ENCODE measurements around the gene TBC1D22A.
A peak's percentile ranks its signal among the peaks of the same experiment; 100 is the strongest.

The TBC1D22A gene

DNA sequence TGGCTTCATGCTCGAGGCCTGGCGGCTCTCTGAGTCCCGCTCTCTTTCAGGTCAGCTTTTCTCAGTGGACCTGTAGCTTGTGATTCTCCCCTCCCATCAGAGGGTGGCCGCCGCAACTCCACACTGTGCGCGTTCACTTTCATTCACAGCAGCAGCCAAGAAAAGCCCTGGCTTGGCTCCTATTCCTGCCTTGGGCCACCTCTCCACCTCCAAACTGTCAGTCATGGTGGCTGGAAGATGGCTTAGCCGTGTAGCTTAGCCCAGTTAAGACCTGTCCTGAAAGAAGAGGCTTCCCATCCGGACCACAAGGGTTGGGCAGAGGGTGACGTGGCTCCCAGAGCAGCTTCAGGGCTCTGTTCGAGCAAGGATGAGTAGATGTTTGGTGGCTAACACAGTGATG, 125.5 kb downstream of the TBC1D22A start:
- DNase-seq (ENCODE audit: low read depth in 2 of 2) = no peak

DNA sequence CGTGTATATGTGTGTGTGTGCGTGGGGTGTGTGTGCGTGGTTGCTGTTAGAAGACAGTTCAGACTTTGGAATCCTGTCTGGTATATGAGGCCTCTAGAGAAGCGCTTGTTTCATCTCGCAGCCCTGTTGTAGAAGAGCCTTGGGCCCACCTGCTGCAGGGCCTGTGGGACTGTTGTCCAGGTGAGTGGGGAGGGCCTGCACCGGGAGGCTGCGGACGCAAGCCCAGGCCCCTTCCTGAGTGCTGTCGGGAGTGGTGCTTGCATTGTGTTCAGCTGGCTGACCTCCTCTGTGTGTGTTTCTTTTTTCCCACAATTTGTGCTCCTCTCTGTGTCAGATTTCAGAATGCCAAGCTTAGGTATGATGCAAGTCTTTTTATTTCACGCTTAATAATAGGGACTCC, 128.4 kb downstream of the TBC1D22A start:
- no peak for DNase-seq (ENCODE audit: low read depth in 2 of 2)

DNA sequence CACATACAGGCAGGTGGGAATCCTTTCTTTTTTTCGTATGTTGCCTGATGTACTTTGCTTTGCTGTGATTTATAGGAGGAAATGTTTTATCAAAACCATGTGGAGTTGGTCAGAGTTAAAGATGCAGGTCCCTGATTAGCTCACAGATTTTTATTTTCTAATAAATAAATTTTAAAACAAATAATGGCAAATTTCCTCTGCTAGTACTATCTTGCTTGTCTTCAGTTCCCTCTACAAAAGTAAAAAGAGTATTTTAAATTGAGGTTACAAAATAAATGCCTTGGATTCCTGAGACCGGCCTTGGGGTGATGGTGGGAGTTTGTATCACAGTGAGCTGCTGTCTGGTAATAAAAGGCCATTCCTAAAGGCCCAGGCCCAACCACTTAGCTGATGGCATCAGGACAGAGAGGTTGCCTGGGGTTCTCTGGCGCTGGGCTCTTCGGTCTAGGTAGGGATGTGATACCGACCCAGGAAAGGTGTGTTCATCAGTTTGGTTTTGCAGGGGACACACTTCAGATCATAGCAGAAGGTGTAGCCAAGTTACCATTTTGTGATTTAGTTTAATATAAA, 129.0 kb downstream of the TBC1D22A start:
- DNase-seq (ENCODE audit: low read depth in 2 of 2) = no peak

DNA sequence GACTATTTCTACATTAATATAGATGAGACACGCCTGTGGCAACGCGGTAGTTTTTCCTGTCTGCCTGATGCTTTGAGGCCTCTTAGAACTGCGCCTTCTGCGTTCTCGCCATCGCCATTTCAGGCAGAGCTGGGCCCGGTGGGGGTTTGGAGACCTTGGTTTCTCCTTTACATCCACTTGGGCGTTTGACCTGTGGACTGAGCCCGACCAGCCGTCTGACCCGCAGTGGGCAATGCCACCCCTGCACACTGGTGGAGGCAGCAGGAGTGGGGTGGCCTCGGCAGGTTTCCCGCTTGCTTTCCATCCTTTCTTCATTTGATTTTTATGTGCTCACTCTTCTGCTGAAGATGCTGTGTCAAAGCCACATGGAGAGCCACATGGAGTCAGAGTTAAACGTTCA, 130.4 kb downstream of the TBC1D22A start:
- DNase-seq (ENCODE audit: low read depth in 2 of 2) = no peak

DNA sequence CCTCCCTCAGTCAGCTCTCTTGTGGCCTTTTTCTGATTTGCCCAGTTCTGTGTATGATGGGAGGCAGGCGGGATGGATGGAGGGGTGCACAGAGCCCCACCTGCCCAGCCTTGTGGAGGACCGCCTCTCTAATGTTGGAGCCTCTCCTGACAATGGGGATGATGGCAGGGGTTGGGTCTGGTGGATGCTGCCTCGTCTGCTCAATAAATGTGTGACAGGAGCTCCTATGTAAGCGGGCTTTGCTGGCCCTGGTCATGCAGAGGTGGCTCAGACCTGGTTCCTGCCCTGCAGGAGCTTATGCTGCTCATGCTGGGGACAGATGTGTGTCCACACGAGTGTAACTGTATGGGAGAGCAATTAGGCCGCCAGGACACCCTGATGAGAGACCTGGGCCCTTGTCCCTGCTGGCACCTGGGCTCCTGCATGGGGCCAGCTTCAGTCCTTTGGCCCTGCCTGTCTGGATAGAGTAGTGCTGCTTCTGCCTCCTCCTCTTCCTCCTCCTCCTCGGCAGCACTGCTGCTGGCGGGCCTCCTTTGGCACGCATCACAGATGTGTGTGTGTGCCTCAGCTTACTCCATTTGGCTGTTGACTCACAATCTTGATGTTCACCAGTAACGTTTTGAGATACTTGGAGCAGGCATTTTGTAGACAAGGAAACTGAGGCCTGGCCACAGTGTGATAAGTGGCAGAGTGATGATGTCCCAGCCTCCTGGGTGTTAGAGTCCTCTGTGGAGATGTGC, 131.0 kb downstream of the TBC1D22A start:
- DNase-seq (ENCODE audit: low read depth in 2 of 2) = no peak

DNA sequence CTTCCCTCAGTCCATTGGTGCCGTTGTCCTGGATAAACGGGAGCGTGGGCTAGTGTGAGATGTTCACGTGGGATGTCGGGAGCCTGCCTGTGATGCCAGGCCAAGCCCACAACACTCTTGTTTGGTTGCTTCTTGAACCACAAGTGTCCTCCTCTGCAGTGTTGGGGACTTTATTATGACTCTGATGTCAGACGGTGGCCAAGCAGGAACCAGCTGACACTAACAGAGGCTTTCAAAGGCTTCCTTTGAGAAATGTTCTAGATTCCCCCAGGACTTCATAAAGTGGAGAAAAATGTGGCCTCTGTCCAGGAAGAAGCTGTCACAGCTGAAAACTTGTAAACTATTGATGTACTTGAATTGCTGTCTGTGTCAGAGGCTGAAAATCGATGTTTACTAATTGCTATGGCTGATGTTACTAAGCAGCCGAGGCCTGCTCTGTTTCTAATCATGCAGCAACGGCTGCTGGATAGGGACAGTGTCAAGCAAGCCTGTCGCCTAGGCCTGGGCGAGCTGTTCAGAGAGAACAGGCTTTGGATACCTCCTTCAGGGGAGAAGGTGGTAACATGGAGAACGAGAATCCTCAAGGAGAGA, 131.7 kb downstream of the TBC1D22A start:
- peak in 1 of 2 experiments; percentile 7 for DNase-seq (ENCODE audit: low read depth in 2 of 2)

DNA sequence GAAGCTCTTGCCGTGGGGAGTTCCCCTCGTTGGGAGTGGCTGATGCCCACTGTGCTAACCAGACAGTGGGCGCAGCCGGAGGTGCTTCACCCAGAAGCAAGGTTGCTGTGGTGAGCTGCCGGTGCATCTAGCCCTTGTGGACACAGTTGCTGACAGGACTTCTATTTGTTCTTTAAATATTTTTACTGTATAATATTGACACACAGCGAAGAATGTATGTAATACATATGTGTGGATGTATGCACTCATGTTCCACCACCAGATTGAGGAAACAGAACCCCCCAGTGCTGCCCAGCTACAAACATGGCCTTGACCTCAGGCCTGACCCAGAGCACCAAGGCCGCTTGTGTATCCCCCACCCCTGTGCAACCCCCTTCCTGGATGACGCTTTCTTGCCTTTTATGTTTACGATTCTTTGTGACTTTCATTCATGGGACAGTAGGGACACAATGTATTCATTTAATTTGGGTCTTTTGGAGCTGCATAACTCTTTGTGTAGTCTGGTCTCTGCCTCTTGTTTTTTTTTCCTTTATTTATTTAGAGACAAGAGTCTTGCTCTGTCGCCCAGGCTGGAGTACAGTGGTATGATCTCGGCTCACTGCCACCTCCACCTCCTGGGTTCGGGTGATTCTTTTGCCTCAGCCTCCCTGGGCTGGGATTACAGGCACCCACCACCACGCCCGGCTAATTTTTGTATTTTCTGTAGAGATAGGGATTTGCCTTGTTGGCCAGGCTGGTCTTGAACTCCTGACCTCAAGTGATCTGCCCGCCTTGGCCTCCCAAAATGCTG, 132.6 kb downstream of the TBC1D22A start:
- no peak for DNase-seq (ENCODE audit: low read depth in 2 of 2)

DNA sequence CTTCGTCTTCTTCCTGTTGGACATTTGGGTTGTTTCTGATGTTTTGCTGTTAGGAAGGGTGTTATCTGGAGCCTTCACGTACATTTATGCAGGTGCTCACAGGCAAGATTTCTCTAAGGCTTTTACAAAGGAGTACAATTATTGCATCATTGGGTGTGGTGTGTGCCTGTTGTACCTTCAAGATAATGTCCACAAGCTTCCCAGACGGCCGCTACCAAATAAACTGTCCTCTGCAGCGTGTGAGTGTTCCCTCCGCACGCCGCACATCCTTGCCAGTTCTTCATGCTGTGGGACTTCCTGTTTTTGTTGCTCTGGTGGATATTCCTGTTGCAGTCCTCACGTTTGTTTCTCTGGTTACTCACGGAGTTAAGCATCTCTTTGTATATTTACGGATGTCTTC, 133.3 kb downstream of the TBC1D22A start:
- DNase-seq (ENCODE audit: low read depth in 2 of 2) = no peak

DNA sequence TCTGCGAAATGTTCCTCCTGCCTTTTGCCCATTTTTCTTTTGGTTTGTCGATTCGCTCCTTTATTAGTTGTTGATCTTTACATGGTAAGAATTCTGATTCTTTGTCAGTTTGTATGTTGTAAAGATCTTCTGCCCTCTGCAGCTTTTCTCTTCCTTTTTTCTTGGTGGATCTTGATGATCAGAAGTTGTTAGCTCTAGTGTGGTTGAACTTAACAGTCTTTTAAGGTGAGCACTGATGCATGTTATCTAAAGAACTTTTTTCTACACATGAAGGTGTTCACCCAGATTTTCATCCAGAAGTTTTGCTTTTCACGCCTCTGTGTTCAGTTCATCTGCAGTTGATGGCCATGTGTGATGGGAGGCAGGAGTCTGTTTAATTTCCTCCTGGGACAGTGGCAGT, 133.7 kb downstream of the TBC1D22A start:
- no peak for DNase-seq (ENCODE audit: low read depth in 2 of 2)

DNA sequence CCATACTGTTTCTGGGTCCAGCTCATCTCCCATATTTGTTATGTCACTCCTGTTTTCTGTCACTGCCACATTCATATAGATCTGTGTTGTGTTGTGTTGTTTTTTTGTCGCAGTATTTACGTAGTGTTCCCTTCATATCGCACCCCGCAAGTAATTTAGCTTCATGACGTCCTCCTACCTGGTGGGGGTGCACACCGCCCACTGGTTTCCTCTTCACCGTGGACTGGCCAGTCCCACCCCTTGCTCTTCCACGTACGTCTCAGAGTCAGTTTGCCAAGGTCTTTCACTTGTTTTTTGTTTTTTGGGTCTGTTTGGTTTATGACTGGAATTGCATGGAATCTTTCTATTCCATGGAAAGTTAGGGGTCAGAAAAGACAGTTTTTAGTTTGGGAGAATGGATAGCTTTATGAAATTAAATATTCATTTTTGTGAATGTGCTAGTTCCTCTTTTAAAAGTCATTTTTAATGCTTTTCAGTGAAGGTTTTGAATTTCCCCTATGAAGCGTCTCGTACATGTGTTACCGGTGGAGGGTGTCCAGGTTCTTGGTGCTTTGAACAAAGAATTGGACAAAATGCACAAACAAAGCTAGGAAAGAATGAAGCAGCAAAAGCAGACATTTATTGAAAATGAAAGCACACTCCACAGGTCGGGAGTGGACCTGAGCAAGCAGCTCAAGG, 134.3 kb downstream of the TBC1D22A start:
- DNase-seq (ENCODE audit: low read depth in 2 of 2) = no peak

DNA sequence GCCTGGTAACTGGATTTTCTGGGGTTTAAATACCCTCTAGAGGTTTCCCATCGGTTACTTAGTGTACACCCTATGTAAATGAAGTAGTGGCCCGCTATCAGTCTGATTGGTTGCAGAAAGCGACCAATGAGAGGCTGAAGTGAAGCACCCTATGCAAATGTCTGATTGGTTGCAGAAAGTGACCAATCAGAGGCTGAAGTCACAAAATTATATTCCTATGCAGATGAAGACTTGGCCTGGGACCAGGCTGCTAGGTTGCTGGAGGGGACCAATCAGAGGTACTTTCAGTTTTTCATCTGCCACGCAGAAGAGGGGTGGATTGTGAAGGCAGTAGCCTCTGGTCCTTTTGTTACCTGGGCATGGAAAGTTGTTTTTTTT, 134.8 kb downstream of the TBC1D22A start:
- no peak for DNase-seq (ENCODE audit: low read depth in 2 of 2)

DNA sequence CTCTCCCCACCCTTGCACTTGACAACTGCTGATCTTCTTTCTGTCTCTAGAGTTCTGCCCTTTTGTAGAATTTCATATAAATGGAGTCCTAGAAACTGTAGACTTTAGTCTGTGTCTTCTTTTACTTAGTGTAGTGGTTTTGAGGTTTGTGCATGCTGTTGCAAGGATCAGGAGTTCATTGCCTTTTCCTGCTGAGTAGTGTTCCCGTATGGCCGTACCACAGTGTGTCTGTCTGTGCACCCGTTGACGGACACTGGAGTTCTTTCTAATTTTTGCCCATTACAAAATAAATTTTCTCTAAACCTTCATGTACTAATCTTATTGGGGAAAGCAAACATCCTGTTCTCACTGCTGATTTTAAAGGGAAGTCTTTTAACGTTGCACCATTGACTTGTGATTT, 138.1 kb downstream of the TBC1D22A start:
- no peak for DNase-seq (ENCODE audit: low read depth in 2 of 2)

DNA sequence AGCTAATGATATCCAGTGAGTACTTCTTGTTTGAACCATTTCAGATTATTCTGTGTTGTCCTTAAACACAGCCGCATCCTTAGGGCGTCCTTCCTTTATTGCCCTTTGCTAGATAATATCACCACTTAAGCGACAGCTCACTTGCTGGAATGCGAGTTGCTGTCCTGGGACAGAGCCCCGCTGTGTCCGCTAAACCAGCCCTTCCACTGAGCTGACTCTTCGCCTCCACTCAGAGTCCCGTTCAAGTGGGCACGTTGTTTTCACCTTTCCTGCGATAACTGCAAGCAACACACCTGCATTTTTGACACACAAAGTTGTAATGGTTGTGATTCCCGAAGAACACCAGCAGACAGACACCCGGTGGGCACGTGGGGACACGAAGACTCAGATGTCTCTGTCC, 140.0 kb downstream of the TBC1D22A start:
- DNase-seq (ENCODE audit: low read depth in 2 of 2) = no peak

DNA sequence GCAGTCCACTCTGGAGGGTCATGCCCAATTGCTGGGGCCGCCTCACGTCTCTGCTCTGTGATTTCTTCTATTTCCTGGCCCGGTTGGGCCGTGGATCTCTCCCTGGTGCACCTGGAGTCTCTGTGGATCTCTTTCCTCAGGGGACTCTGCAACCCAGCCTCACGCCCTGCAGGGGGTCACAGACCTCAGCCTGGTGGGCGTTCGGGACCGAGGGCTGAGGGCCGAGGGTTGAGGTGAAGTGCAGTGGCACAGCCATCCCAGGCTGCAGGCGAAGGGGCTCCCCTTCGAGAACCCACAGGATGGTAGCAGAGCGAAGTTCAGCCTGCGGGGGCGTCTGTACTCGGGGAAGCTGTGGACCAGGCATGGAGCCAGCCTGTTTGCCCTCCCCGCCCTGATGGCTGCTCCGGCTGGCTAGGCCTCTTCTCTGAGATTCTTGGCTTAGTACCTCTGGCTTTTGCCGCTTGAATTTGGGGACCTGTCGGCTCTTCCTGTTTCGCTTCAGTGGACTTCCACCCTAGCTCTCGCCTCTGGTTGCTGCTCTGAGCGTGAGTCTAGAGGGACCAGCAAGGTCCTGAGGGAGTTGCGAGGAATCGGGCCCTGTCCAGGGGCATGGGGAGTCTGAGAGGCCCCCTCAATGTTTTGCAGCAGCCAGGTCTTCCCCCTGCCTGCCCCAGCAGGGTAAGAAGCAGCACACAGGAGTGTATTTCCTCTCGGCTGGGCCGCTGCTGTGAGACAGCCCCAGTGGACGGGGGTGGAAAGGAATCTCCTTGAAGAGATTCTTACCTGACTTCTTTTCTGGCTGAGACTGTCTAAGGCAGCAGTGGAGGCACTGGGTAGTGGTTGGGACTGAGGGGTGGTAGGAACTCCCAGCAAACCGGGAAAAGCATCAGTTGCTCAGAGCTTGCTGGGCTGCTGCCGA, 140.8 kb downstream of the TBC1D22A start:
- DNase-seq (ENCODE audit: low read depth in 2 of 2) = no peak

DNA sequence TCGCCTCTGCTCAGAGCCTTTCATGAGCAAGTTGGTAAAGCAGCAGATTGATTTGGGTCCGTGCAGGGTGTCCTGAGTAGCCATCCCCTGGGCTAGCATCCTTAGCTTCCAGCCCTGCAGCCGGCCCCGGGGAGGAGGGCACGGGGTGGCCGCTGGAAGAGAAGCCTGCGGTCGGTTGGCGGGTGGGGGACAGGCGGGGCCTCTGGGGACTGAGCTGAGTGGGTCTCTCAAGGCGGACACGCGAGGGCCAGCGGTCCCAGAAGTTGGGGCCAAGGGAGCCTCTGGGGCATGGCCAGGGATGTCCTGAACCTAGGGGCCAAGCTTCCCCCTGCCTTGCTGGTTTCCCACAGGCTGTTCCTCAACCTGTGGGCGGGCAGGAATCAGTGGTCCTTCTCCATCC, 143.0 kb downstream of the TBC1D22A start:
- DNase-seq (ENCODE audit: low read depth in 2 of 2) = no peak

DNA sequence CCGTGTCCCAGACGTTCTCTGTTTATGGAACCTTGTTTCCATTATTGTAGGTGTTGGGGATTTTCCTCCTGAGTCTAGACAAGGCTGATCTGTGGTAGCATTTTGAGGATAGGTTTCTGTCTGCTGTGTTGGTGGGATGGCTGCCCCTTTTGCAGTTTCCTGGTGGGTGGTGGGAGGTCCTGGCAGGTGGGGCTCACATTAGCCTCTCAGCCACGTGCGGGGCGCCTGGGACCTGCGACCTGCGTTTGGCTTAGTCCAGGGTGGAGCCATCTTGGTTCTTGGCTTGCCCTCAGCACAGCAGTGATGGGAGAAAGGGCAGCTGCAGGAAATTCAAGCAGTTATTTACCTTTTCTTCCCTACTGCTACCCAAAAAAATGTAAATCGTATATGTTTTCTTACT, 143.4 kb downstream of the TBC1D22A start:
- no peak for DNase-seq (ENCODE audit: low read depth in 2 of 2)

DNA sequence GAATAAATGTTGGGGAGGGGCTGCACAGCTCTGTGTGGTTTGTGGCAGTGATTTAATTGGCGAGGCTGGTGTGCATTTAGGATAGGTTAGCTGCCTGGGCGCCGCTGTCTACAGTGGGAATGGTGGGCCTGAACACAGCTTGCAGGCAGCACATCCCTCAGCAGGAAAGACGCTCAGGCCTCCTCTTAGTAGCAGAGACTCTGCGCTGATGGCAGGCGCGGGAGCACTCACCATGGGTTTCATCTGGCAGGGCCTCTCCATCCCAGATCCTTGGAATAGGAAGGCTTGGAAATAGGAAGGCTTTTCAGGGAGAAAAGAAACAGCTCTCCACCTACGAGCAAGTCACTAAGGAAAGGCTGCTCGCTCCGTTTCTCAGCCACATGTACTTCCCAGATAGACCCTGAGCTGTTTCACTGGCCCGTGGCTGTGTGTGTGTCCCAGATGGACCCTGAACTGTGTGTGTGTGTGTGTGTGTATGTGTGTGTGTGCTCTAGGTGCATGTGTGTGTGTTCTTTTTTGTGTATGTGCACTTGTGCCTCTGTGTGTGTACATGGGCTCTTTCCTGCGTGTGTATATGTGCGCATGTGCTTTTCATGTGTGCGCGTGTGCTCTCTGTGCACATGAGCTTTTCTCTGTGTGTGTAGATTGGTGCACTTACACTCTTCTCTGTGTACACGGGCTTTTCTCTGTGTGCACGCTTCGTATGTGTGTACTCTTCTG, 144.0 kb downstream of the TBC1D22A start:
- no peak for DNase-seq (ENCODE audit: low read depth in 2 of 2)

DNA sequence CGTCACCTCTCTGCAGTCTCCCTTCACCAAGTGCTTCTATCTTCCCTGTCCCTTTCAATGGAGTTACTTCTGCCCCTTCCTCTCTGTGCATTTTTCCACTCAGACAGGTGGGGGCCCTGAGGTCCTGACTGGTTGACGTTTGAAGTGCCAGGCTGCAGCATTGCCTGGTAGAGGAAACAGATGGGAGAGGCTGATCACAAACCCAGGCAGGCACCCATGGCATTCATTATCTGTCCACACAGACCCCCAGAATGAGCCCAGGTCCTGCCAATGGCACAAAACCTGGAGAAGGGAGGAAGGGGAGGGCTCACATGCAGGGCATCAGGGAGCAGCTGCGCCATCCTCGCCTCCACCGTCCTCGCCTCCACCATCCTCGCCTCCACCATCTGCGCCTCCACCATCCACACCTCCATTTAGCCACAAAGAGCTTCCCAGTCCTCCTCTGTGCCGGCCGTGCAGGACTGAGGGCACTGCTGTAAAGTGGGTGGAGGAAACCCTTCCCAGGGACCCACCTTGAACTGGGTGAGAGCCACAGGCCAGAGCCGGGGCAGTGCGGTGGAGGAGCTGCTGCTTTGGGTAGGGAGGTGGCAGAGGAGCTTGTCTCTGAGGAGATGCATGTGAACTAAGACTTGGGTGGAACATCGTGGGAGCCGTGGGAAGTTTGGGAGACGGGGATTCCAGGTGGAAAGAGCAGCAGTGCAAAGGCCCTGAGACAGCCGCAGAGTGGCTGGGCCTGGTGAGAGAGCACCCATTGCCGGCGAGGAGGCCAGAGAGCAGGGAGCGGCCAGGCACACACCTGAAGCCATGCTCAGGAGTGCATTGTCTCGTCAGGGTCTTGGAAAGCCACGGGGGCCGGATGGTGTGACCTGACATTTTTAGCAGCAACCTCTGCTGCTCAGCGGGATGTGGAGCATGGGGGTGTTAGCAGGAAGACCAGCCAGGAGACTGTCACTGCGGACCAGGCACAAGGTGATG, 145.1 kb downstream of the TBC1D22A start:
- no peak for DNase-seq (ENCODE audit: low read depth in 2 of 2)

DNA sequence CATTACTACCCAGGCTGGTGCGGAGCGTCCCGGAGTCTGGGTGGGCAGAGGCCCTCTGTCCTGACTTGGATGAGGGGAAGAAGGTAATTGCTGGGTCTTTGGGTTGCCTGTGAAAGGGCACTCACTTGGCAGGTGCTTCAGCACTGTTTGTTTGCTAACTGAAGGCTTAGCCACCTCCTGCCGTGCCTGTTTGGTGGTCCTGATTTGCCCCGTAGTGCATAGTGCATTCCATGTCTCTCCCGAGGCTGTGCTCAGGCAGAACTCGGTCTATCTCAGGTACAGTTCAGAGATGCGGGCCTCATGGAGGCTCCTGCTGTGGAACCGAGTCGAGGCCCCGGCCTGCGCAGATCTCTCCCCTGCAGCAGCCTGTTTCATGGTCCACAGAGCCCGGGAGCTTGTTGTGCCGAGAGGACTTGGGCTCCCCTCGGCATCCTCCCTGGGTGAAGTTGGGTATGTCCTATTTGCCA, 146.2 kb downstream of the TBC1D22A start:
- no peak for DNase-seq (ENCODE audit: low read depth in 2 of 2)

All from fibroblast of skin of left quadriceps (primary cell).